OCI-LY3 (cell line): ENCODE data around the gene MT1G.

Experiments
- H2AFZ ChIP-seq: fragments of 200-600, 300-600 bp; shearing (Covaris generic); 2 replicates; pipeline ENCODE4 v1.6.0; 2014; ENCODE audit warnings: antibody characterized with exemption, low read depth, low read length
- H3K27ac ChIP-seq: fragments of 200-600, 300-600 bp; sonication (generic); 2 replicates; pipeline ENCODE4 v1.5.1; 2014; ENCODE audit warnings: mild to moderate bottlenecking, low read length, moderate library complexity, mixed read lengths
- H3K27me3 ChIP-seq: fragments of 200-600, 300-600 bp; sonication (generic); 2 replicates; pipeline ENCODE4 v1.6.1; 2014; ENCODE audit warnings: low read depth, low read length, mixed read lengths
- H3K36me3 ChIP-seq: fragments of 200-600, 300-600 bp; sonication (generic); replicated peaks from 2 replicates; pipeline ENCODE3; 2014; ENCODE audit warnings: low read depth, low read length, mixed read lengths
- H3K4me1 ChIP-seq: fragments of 300-600, 200-600 bp; sonication (generic); 2 replicates; pipeline ENCODE4 v1.6.1; 2014; ENCODE audit warnings: low read length, mixed read lengths
- H3K4me2 ChIP-seq: fragments of 200-600, 300-600 bp; sonication (generic); 2 replicates; pipeline ENCODE4 v1.6.1; 2014; ENCODE audit warnings: low read length, mixed read lengths
- H3K4me3 ChIP-seq: fragments of 300-600, 200-600 bp; sonication (generic); 2 replicates; pipeline ENCODE4 v1.5.1; 2014; ENCODE audit warnings: antibody characterized with exemption, mild to moderate bottlenecking, low read length, moderate library complexity
- H3K79me2 ChIP-seq: fragments of 300-600, 200-600 bp; shearing (Covaris generic); 2 replicates; pipeline ENCODE4 v1.6.1; 2014; ENCODE audit warnings: mild to moderate bottlenecking, low read length, mixed read lengths
- H3K9ac ChIP-seq: fragments of 300-600, 200-600 bp; shearing (Covaris generic); 2 replicates; pipeline ENCODE4 v1.6.0; 2014; ENCODE audit warnings: mild to moderate bottlenecking, low read length, moderate library complexity
- H3K9me3 ChIP-seq: fragments of 200-600, 300-600 bp; shearing (Covaris generic); 2 replicates; pipeline ENCODE4 v1.6.1; 2014; ENCODE audit warnings: low read length, mixed read lengths; ENCODE audit not compliant: insufficient read depth
- H4K20me1 ChIP-seq: fragments of 200-600, 300-600 bp; sonication (generic); 2 replicates; pipeline ENCODE4 v1.6.1; 2016; ENCODE audit warnings: low read length, mixed read lengths; ENCODE audit not compliant: insufficient read depth
- CTCF ChIP-seq: fragments of 200-600, 300-600 bp; sonication (generic); IDR thresholded peaks from 2 replicates; pipeline ENCODE4 v1.5.1; 2014; ENCODE audit warnings: antibody characterized with exemption, low read length, low read depth
- EZH2phosphoT487 ChIP-seq: fragments of 200-600 bp; shearing (Covaris generic); IDR thresholded peaks from 2 replicates; pipeline ENCODE4 v1.6.1; 2018; ENCODE audit warnings: antibody characterized with exemption, mixed run types, low read depth

MT1G gene

DNA sequence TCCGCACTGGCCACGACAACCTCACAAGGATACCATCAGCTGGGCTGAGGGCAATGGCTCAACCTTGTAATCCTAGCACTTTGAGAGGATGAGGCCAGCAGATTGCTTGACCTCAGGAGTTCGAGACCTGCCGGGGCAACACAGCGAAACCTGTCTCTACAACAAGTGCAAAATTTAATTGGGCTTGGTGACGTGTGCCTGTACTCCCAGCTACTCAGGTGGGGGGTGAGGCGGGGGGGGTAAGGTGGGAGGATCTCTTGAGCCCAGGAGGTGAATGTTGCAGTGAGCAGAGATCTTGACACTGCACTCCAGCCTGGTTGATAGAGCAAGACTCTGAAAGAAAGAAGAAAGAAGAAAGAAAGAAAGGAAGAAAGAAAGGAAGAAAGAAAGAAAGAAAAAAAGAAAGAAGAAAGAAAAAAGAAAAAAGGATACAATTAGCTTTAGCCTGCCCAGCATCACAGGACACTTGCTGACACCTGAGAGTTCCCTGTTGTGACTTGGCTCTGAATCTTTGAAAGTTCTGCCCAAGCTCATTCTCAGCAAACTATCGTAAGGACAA lies 47.4 kb downstream of the MT1G start:
- H3K4me1 ChIP-seq, result no peaks in the 10 kb centered on the region
- H3K4me3 ChIP-seq, result no peak overlapping the region
- no peak overlapping the region for H3K27ac ChIP-seq
- 0 out of 2 replicates have a peak, but pooled peaks cover 12% of the 10 kb centered on the region for H3K27me3 ChIP-seq
- H3K4me2 ChIP-seq, result no peak overlapping the region
- no peaks in the 10 kb centered on the region for H3K36me3 ChIP-seq
- no peak overlapping the region for H2AFZ ChIP-seq
- H3K9me3 ChIP-seq, result no peaks in the 10 kb centered on the region
- no peaks in the 10 kb centered on the region for H4K20me1 ChIP-seq
- H3K9ac ChIP-seq, result no peak overlapping the region
- no peak for TF ChIP-seq CTCF
- TF ChIP-seq EZH2phosphoT487, result no peak
- no peaks in the 10 kb centered on the region for H3K79me2 ChIP-seq

- H3K4me2 ChIP-seq, result no peak overlapping the region
- no peaks in the 10 kb centered on the region for H4K20me1 ChIP-seq
- peaks cover 8% of the 10 kb centered on the region for H3K4me1 ChIP-seq
- no peak overlapping the region for H2AFZ ChIP-seq
- TF ChIP-seq CTCF (no peak), EZH2phosphoT487 (no peak)
- H3K27ac ChIP-seq, result no peak overlapping the region
- 0 out of 2 replicates have a peak, but pooled peaks cover 9% of the 10 kb centered on the region for H3K27me3 ChIP-seq
- no peak overlapping the region for H3K4me3 ChIP-seq
- no peaks in the 10 kb centered on the region for H3K9me3 ChIP-seq
- H3K9ac ChIP-seq, result no peak overlapping the region
- no peaks in the 10 kb centered on the region for H3K79me2 ChIP-seq
- no peaks in the 10 kb centered on the region for H3K36me3 ChIP-seq
Measured at GRCh38 chr16:56618138-56618537, 49.7 kb downstream of the MT1G start.

DNA sequence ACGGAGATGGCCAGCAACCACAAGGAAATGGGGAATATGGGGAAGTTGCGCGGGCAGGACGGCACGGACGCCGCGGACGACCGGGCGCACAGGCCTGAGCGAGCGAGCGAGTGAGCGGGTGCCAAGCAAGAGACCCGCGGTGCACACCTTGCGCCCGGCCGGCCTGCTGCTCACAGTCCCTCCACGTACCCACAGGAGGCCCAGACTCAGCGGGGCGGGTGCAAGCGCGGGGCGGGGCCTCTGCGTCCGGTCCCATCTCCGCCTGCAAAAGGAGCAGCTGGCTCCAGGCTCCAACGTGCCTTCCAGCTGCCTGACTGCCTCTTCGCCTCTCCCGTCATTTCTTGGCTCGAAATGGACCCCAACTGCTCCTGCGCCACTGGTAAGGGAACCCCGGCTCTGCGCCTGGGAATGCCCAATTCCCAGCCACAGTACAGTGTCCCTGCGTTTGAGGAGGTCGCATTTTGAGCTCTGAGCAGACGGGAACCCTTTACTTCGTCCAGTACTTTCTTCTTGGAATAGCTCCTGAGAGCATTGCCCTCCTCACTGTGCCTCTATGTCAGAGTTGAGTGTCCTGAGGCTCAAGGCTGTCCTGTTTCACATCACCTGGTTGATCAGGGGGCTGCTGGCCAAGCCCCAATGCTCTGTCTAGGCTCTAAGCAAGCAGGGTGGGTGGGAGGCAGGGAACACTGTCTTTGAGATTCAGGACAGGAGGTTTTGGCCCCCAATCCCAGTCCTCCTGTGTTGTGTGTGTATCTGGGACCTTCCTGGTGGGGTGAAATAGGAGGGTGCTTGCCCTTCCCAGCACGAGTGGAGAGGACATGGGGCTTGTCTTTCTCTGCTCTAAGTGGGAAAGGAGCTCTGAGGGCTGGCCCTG lies 50.4 kb downstream of the MT1G start:
- H4K20me1 ChIP-seq, result no peaks in the 10 kb centered on the region
- no peak for TF ChIP-seq CTCF
- no peak for TF ChIP-seq EZH2phosphoT487
- 0 out of 2 replicates have a peak, but pooled peaks cover 9% of the 10 kb centered on the region for H3K27me3 ChIP-seq
- H3K4me3 ChIP-seq, result no peak overlapping the region
- H3K9me3 ChIP-seq, result no peaks in the 10 kb centered on the region
- peaks cover 8% of the 10 kb centered on the region for H3K4me1 ChIP-seq
- no peak overlapping the region for H2AFZ ChIP-seq
- H3K36me3 ChIP-seq, result no peaks in the 10 kb centered on the region
- H3K4me2 ChIP-seq, result no peak overlapping the region
- H3K79me2 ChIP-seq, result no peaks in the 10 kb centered on the region
- H3K27ac ChIP-seq, result no peak overlapping the region
- no peak overlapping the region for H3K9ac ChIP-seq
